Loucy (cell line): Measurements from ENCODE around the gene DTWD1.

ENCODE experiments used
- H2AFZ ChIP-seq: fragments of 200-600 bp; sonication (generic); 2 replicates; pipeline ENCODE4 v1.6.0; 2016; ENCODE audit warnings: antibody characterized with exemption, mild to moderate bottlenecking, low read length, moderate library complexity
- H3F3A ChIP-seq: fragments of 200-600 bp; 2 replicates; pipeline ENCODE4 v1.6.0; 2016; ENCODE audit warnings: antibody characterized with exemption, low read depth, mild to moderate bottlenecking
- H3K27me3 ChIP-seq: fragments of 200-600 bp; sonication (generic); 2 replicates; pipeline ENCODE4 v1.6.1; 2014; ENCODE audit warnings: low read length, mild to moderate bottlenecking; ENCODE audit not compliant: insufficient read depth, poor library complexity, severe bottlenecking
- H3K36me3 ChIP-seq: fragments of 200-600 bp; sonication (generic); 2 replicates; pipeline ENCODE4 v1.6.1; 2016; ENCODE audit warnings: low read length; ENCODE audit not compliant: insufficient read depth
- H3K4me1 ChIP-seq: fragments of 200-600 bp; sonication (generic); 2 replicates; pipeline ENCODE4 v1.5.1; 2014; ENCODE audit warnings: low read length, mild to moderate bottlenecking; ENCODE audit not compliant: insufficient read depth, poor library complexity, severe bottlenecking
- H3K4me2 ChIP-seq: fragments of 200-600 bp; sonication (generic); 2 replicates; pipeline ENCODE4 v1.6.0; 2014; ENCODE audit warnings: antibody characterized with exemption, low read length, low read depth, mild to moderate bottlenecking; ENCODE audit not compliant: poor library complexity, severe bottlenecking
- H3K4me3 ChIP-seq: fragments of 200-600 bp; sonication (generic); 2 replicates; pipeline ENCODE4 v1.5.1; 2014; ENCODE audit warnings: low read length, mild to moderate bottlenecking, mixed read lengths; ENCODE audit not compliant: poor library complexity, severe bottlenecking
- H3K79me2 ChIP-seq: fragments of 200-600 bp; sonication (generic); 2 replicates; pipeline ENCODE4 v1.6.1; 2014; ENCODE audit warnings: low read length; ENCODE audit not compliant: insufficient read depth
- H3K9ac ChIP-seq: fragments of 200-600 bp; sonication (generic); 2 replicates; pipeline ENCODE4 v1.6.0; 2014; ENCODE audit warnings: mild to moderate bottlenecking, low read depth, low read length, moderate library complexity; ENCODE audit not compliant: poor library complexity, severe bottlenecking
- H3K9me2 ChIP-seq: fragments of 200-600 bp; sonication (generic); replicated peaks from 2 replicates; pipeline ENCODE4 v1.6.1; 2016; ENCODE audit warnings: low read depth, low read length, mixed read lengths
- H3K9me3 ChIP-seq: fragments of 200-600 bp; sonication (generic); 2 replicates; pipeline ENCODE4 v1.6.1; 2014; ENCODE audit warnings: mild to moderate bottlenecking, antibody characterized with exemption, low read length, low read depth; ENCODE audit not compliant: insufficient read depth
- H4K20me1 ChIP-seq: fragments of 200-600 bp; sonication (generic); 2 replicates; pipeline ENCODE4 v1.6.0; 2014; ENCODE audit warnings: antibody characterized with exemption, low read length, mild to moderate bottlenecking; ENCODE audit not compliant: insufficient read depth, poor library complexity, severe bottlenecking
- CTCF ChIP-seq: fragments of 200-600 bp; sonication (generic); conservative IDR thresholded peaks from 2 replicates; pipeline ENCODE4 v1.5.1; 2014; ENCODE audit warnings: mild to moderate bottlenecking, antibody characterized with exemption, low read length
- EZH2phosphoT487 ChIP-seq: fragments of 200-600 bp; IDR thresholded peaks from 2 replicates; pipeline ENCODE4 v1.6.1; 2018; ENCODE audit warnings: antibody characterized with exemption, mild to moderate bottlenecking, moderate library complexity, borderline replicate concordance

Gene DTWD1

GRCh38 chr15:49604625-49605409 lies 16.0 kb upstream of the DTWD1 start:
- Histone ChIP-seq H3K4me2 (no peak overlapping the region), H3K4me1 (no peaks in the 10 kb centered on the region), H3K79me2 (no peaks in the 10 kb centered on the region), H4K20me1 (no peaks in the 10 kb centered on the region), H3K4me3 (no peak overlapping the region), H3K27me3 (no peaks in the 10 kb centered on the region), H3K9me2 (no peaks in the 10 kb centered on the region), H3K9me3 (0 out of 2 replicates have a peak, but pooled peaks cover 6% of the 10 kb centered on the region), H2AFZ (no peak overlapping the region), H3K9ac (no peak overlapping the region), H3K36me3 (no peaks in the 10 kb centered on the region), H3F3A (no peaks in the 10 kb centered on the region)
- no peak for TF ChIP-seq EZH2phosphoT487
- TF ChIP-seq CTCF, result no peak

- H3K9me2 ChIP-seq, result no peaks in the 10 kb centered on the region
- no peak overlapping the region for H3K9ac ChIP-seq
- no peaks in the 10 kb centered on the region for H4K20me1 ChIP-seq
- no peak overlapping the region for H3K4me3 ChIP-seq
- 0 out of 2 replicates have a peak, but pooled peaks cover 6% of the 10 kb centered on the region for H3K9me3 ChIP-seq
- H3K36me3 ChIP-seq, result no peaks in the 10 kb centered on the region
- no peaks in the 10 kb centered on the region for H3K27me3 ChIP-seq
- H3K79me2 ChIP-seq, result no peaks in the 10 kb centered on the region
- no peak overlapping the region for H2AFZ ChIP-seq
- no peak overlapping the region for H3K4me2 ChIP-seq
- TF ChIP-seq EZH2phosphoT487 (no peak), CTCF (no peak)
- no peaks in the 10 kb centered on the region for H3K4me1 ChIP-seq
- H3F3A ChIP-seq, result no peaks in the 10 kb centered on the region
Observed at GRCh38 chr15:49605588-49605987, 15.3 kb upstream of the DTWD1 start.

GRCh38 chr15:49606594-49606993 lies 14.3 kb upstream of the DTWD1 start:
- H3K9ac ChIP-seq, result no peak overlapping the region
- H3K9me3 ChIP-seq, result 0 out of 2 replicates have a peak, but pooled peaks cover 6% of the 10 kb centered on the region
- H3K27me3 ChIP-seq, result no peaks in the 10 kb centered on the region
- H4K20me1 ChIP-seq, result no peaks in the 10 kb centered on the region
- TF ChIP-seq CTCF (no peak), EZH2phosphoT487 (no peak)
- no peak overlapping the region for H3K4me2 ChIP-seq
- no peaks in the 10 kb centered on the region for H3F3A ChIP-seq
- no peak overlapping the region for H2AFZ ChIP-seq
- H3K79me2 ChIP-seq, result no peaks in the 10 kb centered on the region
- H3K36me3 ChIP-seq, result no peaks in the 10 kb centered on the region
- H3K9me2 ChIP-seq, result no peaks in the 10 kb centered on the region
- no peaks in the 10 kb centered on the region for H3K4me1 ChIP-seq
- no peak overlapping the region for H3K4me3 ChIP-seq
